NCI-H1417 (cell line): Measurements from ENCODE around the gene PCSK7.
"Not testable (repeated sequence)": the region's sequence is repeated elsewhere in the genome, so short reads cannot be mapped to it uniquely, and the experiment has no call there.

Experiments
- DNase-seq, 3 experiments: peaks; one replicate each; lab custom pipeline; 2025; lab: John Stamatoyannopoulos, UW

PCSK7 gene, protein sequence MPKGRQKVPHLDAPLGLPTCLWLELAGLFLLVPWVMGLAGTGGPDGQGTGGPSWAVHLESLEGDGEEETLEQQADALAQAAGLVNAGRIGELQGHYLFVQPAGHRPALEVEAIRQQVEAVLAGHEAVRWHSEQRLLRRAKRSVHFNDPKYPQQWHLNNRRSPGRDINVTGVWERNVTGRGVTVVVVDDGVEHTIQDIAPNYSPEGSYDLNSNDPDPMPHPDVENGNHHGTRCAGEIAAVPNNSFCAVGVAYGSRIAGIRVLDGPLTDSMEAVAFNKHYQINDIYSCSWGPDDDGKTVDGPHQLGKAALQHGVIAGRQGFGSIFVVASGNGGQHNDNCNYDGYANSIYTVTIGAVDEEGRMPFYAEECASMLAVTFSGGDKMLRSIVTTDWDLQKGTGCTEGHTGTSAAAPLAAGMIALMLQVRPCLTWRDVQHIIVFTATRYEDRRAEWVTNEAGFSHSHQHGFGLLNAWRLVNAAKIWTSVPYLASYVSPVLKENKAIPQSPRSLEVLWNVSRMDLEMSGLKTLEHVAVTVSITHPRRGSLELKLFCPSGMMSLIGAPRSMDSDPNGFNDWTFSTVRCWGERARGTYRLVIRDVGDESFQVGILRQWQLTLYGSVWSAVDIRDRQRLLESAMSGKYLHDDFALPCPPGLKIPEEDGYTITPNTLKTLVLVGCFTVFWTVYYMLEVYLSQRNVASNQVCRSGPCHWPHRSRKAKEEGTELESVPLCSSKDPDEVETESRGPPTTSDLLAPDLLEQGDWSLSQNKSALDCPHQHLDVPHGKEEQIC

DNA sequence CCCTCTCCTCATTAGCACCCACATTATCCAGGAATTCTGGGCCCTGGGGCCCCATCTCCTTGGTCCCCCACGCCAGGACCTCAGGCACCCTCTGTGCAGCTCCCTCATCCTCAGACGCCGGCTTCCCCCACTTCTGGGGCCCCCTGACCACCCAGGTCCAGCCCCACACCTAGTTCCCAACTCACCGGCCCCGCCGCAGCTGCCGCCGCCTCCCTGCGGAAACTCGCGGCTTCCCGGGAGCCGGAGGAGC lies at the start of gene PCSK7:
Gene PCSK7 (minus strand): TSS at position 232 of the 250 bp plus-strand sequence. CDS start 2,229 bp downstream, outside the sequence.
- DNase-seq, result no peak

DNA sequence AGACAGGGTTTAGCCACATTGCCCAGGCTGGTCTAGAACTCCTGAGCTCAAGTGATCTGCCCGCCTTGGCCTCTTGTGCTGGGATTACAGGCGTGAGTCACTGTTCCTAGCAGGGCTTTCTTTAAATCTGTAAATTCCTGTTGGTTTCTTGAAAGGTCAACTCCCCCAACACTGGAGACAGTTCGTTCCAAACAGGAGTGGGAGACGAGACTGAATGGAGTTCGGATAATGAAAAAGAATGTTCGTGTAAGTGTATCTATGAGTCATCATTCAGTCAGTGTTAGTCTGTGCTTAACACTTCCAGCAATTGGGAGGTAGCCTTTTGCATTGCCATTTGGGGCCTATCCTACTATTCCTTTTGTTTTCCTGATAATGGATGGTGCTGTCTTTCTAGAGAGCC lies 49.3 kb upstream of the PCSK7 start:
- no peak for DNase-seq

DNA sequence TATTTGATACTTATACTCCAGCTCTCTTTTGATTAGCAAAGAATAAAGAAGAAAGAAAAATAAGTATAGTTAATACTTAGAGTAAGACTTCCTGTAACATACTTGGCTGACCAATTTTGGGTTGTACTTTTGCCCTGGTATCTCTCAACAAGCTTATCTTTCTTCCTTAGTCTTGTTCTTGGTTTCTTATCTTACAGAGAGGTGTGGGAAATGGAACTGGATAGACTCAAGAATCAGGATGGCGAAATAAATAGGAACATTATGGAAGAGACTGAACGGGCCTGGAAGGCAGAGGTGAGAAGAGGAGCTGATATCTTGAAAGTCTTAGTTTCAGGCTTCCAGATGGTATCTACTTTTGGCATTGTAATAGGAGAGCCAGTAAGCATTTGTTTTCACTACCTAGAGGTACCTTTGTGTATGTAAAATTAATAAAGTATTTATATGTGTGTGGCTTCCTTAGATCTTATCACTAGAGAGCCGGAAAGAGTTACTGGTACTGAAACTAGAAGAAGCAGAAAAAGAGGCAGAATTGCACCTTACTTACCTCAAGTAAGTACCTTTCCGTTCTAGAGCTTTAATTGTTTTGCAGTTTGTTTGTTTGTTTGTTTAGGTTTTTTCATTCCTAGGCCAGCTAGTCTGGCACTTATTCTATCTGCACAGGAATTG lies 48.0 kb upstream of the PCSK7 start:
- no peak for DNase-seq

DNA sequence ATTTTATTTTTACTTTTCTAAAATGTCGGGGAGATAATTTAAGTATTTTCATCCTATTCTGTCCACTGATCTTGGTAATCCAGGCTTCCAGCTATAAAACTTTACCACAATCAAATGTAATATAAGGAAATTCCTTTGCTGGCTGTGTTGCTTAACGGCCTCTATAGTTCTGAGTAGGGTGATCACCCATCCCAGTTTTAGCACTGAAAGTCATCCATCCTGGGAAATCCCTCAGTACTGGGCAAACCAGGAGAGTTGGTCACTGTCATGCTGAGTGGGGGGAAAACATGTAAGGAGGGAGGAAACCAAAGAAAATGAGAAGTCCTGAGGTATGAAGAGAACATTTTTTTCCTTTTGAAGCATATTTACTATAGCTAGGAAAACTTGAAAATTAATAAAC lies 46.5 kb upstream of the PCSK7 start:
- no peak for DNase-seq

DNA sequence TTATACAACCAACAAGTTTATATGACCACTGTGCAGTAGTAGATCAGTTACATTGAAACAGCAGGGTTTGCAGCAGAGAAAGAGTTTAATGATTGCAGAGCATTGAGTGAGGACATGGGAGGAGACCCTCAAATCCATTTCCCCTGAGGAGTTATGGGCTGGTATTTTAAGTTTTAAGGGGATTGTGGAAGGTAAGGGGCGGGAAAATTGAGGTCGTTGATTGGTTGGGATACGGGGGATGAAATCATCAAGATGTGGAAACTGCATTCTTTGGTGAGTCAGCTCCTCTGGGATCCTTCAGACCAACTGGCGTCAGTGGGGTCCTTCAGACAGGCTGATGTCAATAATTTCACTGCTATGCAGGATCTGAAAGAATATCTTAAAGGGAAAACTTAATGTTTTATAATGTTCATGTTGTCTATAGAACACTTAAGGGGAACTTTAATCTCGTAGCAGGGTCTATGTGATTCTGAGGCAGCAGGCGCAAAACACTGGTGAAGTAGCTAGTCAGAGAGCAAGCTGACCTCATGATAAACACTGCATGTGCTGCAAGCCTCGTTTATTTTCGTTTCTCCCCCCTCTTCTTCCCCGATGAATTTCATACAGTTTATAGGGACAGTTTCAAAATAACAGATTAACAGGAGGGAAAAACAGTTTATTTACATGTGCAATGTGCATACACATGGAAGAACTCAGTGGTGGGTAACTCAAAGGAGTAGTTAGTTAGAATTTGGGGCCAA lies 41.8 kb upstream of the PCSK7 start:
- DNase-seq, result no peak

DNA sequence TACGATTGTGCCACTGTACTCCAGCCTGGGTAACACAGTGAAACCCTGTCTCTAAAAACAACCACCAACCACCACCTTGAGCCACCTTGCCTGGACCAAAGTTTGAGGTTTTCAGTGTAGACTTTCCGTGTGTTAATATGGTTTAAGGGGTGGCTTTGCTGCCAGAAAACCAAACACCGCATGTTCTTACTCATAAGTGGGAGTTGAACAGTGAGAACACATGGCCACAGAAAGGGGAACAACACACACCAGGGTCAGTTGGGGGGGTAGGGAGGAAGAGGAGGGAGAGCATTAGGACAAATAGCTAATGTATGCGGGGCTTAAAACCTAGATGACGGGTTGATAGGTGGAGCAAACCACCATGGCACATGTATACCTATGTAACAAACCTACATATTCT lies 40.3 kb upstream of the PCSK7 start:
- not testable (repeated sequence) for DNase-seq

DNA sequence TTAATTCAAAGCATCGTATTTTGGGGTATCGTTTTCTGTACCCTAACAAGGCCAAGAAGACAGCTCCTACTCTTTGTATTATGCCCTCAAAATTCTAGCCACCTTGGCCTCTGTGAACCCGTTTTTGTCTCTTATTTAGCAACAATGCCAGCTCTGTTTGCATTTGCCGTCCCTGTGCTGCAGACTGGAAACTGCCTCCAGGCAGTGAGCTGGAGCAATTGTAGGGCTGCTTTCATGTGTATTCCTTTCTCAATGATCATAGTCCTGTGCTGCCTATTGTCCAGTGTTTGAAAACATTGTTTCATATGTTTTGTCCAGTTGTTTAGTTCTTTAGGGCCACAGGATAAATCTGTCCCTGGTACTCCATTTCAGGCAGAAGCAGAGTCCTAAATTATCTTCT lies 39.3 kb upstream of the PCSK7 start:
- DNase-seq, result peak in 1 of 3 experiments; percentile 14

DNA sequence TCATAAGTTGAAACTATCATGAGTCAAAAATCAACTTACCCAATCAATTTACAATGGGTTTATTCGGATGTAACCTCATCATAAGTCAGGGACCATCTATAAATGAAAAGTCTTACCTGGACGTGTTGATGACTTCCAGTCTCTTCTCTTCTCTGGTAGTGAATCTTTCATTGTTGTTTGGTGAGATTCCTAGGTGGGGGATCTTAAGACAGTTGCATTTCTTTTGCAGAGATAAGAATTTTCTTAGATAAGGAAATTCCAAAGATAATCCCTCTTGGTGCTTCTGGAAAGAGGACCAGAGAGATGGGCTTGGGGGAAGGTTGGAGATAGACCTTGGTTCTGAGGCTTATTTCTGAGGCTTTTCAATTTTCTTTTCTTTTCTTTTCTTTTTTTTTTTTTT lies 38.0 kb upstream of the PCSK7 start:
- DNase-seq, result no peak

DNA sequence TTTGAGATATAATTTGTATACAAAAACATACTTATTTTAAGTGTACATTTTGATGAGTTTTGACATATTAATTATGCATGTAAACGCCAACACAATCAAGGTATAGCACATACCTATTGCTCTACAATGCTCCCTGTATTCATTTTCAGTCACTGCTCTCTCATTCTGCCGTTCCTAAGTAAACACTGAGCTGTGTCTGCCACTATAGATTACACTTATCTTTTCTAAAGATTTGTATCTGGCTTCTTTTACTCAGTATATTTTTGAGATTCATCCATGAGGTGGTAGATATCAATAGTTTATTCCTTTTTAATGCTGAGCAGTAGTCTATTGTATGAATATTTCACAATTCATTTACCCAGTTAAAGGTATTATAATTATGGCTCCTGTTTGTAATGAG lies 33.9 kb upstream of the PCSK7 start:
- no peak for DNase-seq

DNA sequence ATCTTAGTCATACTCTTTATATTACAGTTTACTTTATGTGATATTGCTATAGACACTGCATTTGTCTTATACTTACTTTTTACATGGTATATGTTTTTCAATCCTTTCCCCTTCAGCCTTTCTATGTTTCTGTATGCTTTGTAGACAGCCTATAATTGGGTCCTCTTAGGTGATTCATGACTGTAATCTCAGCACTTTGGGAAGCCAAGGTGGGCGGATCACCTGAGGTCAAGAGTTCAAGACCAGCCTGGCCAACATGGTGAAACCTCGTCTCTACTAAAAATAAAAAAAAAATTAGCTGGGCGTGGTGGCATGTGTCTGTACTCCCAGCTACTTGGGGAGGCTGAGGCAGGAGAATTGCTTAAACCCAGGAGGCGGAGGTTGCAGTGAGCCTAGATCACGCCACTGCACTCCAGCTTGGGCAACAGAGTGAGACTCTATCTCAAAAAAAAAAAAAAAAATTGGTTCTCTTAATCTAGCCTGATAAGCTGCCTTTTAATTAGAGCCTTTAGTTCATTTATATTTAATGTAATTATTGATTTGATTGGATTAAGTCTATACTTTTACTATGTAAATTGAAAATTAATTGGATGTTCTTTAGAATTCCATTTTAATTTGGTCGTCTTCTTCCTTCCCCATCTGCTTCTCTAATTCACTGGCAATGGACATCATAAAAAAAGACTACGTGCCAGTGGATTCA lies 32.9 kb upstream of the PCSK7 start:
- not testable (repeated sequence) for DNase-seq

DNA sequence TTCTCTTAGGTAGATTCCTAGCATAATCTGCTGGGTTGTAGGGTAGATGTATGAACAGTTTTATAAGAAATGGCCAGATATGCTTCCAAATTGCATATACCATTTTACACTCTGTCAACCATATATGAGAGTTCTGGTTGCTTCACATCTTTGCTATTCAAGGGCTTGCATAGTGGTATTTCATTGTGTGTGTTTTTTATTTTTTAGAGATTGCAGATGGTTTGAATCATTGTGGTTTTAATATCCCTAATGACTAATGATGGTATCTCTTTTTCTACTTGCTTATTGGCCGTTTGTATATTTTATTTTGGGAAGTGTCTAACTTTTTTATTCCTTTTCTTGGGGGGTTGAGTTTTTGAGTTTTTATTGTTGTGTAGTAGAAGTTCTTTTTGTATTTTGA lies 27.5 kb upstream of the PCSK7 start:
- no peak for DNase-seq

DNA sequence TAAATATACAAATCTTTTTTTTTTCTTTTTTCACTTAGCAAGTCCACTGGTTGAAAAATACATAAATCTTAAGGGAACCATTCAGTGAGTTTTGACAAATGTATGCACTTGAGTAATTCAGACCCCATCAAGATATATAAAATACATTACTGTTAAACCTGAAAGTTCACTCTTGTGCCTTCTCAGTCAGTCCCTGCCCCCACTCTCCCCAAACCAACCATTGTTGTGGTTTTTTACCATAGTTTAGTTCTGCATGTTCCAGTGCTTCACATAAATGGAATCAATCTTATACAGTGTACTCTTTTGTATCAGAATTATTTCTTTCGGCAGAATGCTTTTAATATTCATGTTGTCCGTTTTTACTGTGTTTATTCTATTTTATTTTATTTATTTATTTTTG lies 26.7 kb upstream of the PCSK7 start:
- DNase-seq, result no peak

DNA sequence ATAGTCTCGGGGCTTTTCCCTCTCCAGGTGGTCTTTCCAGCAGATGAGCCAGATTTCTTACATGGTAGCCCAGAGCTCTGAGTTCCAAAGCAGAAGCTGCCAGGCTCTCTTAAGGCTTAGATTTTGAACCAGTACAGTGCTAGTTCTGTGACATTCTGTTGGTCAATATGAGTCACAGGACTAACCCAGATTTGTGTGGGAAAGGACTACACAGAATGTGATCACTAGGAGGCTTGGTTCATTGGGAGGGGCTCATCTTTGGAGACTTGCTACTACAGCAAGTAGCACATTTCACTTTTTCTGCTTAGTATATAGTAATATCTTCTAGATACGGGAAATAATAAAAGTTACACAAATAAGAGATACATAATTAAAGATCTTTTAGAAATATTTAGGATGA lies 24.7 kb upstream of the PCSK7 start:
- DNase-seq, result no peak

DNA sequence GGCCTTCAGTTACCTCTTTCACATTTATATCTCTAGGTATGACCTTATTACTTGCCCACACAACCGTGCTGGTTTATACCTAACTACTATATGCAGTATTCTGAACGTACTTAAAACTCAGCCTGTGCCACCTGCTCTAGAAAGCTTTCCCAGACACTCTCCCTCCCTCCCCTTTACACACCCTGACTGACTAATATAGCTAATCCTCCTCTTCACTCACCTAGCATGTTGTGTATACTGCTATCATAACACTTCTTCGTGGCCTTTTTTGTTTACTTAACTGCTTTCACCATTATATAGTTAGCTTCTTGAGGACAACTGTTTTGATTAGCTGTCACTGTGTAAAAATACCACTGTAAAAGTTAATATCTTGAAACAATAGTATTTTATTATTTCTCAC lies 24.1 kb upstream of the PCSK7 start:
- DNase-seq, result no peak

DNA sequence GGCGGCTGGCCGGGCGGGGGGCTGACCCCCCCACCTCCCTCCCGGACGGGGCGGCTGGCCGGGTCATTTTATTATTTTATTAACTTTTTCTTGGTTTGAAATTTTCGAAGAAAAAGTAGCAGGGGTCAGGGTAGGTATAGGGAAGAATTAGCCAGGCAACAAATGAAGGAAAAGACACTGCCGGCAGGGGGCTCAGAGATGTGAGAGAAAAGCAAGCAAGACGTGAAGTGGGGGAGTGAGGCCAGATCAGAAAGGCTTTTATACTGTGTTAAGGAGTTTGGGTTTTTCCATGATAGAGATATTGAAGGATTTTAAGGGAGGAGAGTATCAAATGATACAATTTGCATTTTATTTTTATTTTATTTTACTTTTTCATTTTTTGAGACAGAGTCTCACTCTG lies 19.6 kb upstream of the PCSK7 start:
- DNase-seq, result no peak

DNA sequence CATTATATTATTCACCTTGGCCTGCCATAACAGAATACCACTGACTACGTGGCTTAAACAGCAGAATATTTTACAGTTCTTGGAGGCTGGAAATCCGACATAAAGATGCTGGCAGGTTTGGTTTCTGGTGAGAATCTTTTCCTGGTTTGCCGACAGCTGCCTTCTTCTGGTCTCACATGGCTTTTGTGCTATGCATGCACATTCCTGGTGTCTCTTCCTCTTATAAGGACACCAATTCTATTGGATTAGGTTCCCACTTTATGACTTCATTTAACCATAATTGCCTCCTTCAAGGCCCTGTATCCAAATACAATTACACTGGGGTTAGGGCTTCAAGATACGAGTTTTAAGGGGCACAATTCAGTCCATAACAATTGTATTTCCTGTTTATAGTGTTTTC lies 17.7 kb upstream of the PCSK7 start:
- no peak for DNase-seq

DNA sequence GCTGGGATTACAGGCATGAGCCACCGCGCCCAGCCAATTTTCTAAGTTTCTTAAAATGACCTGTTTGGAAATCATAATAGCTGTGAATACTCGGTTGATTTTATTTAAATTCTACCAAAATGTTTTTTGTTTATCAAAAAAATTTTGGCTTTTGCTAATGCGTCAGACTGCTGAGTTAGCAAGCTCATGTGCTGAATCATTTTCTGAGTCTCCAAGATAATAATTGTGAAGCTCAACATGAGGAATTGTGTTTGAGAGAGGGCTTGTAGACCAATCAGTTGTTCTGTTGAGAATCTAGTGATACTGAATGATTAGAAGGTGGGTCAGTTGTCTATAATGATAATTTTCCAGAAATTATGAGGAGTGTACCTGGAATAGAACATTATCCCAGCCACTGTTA lies 16.5 kb upstream of the PCSK7 start:
- DNase-seq, result no peak

DNA sequence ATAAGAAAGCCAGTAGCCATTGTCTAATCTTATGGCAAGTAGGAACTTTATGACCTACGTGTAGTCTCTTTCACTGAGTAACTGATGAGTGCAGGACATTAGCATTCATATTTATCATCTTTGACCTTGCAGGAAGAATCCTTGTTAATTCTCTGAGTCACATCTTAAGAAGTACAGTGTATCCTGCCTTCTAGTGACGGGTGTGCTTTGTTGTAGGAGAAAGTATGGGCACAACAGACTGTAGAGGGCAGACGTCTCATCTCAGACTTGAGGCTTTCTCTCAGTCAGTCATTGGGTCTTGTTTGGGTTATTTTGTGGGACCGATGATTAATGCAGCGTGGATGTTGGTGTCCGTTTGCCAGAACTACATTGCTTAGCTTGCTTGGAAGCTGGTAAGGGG lies 7.4 kb upstream of the PCSK7 start:
- DNase-seq, result no peak

DNA sequence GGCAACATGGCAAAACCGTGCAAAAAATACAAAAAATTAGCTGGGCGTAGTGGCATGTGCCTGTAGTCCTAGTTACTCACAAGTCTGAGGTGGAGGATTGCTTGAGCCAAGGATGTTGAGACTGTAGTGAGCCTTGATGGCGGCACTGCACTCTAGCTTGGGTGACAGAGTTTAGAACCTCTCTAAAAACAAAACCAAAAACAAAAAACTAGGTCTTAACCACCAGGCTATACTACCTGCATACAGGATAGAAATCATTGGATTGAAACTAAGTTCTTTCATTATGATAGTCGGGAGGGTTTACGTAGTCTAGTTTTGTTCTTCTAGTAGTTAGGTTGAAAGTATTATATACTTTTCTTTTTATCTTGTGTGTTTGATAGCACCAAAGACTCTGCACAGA lies 6.3 kb upstream of the PCSK7 start:
- no peak for DNase-seq

DNA sequence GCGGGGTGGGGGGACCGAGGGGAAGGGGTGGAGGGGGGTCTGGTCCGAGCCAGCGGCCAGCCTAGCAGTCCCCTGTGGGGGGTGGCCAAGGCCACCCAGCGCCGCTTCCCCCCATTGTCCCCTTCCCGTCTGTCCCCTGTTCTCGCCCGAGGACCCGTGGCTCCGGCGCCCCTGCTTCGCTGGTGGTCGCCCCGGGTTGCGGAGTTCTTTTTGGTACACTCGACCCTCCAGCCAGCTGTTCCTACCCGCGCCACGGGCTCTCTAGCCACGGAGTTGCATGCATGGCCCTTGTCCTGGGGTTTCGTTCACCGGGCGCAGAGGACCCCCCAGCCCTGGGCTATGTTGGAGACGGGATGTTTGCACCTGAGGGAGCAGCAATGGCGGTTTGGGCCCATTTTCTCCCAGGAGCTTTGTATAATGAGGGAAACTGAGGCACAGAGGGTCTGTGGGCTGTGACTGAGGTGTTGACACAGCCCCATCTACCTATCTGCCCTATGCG lies 1.1 kb upstream of the PCSK7 start:
- peak in 2 of 3 experiments; percentile 39 to 59 for DNase-seq

DNA sequence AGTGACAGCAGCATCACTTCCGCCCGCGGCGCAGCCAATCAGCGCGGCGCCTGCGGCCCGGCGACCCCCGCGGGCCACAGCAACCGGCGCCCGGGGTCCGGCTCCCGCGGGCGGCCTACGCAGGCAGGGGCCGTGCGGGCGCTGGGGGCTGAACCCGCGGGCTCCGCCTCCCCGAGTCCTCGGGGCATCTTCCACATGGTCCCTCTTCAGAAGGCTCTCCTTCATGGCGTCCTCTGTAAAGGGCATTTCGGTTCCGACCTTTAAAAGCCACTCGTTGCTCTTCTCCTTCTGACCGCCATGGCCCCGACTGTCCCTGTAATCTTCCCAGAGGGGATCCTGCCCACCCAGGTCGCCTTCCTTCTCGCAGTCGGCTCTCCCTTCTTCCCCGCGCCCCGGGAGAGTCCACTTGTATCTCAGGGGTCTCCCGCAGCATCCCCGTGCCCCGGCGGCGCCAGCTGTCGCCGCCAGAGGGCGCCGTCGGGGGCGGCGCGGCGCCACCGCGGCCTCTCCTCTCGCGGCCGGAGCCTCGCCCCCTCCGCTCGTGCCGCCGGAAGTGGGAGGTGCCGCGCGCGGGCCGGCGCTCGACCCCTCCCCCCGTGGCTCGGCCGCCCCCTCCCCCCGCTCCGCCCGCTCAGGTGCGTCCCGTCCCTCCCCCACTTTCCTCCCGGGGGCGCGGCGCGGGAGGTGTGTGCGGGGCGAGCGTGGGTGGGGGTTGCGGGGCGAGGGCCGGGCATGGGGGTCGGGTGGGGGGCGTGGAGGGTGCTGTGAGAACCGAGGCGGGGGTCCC lies 412 bp upstream of the PCSK7 start, which contains the start of gene RNF214:
Gene RNF214 (plus strand): TSS at position 580 of the 787 bp plus-strand sequence. CDS start 1,602 bp downstream, outside the sequence.
- peak; percentile 79 to 91 (median 90) for DNase-seq
